ENCODE measurements around the gene ARHGEF4. TPM values are rescaled to one million over a fixed set of nuclear protein-coding genes. Genes with fewer than 3 reads are reported as not detected.

ARHGEF4 gene
- total and polyA plus RNA-seq, 10 of the 15 experiments (the other 5 are each of a cell fraction or from before 2014, with no cell fraction given), result 0.02 to 0.24 (median 0.16) TPM; not detected in 6

GRCh38 chr2:130896813-130897212 lies 60.1 kb downstream of the ARHGEF4 start:
- no peak overlapping the region for H3K9ac ChIP-seq (ENCODE audit: control insufficient read depth, insufficient read depth, low read length)
- H3K4me3 ChIP-seq, result no peak overlapping the region
- peaks cover 0 to 3% of the 10 kb centered on the region in 2 experiments; a peak in 3 of 4 replicates for H3K27me3 ChIP-seq (replicated peaks in 1 of 2; ENCODE audit: control insufficient read depth in 2 of 2, insufficient read depth in 2 of 2, low read length in 1 of 2)
- intact Hi-C loops (cut with micrococcal nuclease; ENCODE audit: unreplicated experiment) (no loop called here), in situ Hi-C loops (cut with MboI) (no loop called here)
- H2AFZ ChIP-seq (ENCODE audit: control insufficient read depth, low read depth, low read length), result no peak overlapping the region
- ChIA-PET SMC1A (ENCODE audit: uncharacterized antibody, unreplicated experiment) (no interaction called here), POLR2A (no interaction called here), RAD21 (ENCODE audit: unreplicated experiment) (no interaction called here), CTCF (no interaction called here)
- no peaks in the 10 kb centered on the region; the same call in 2 of the 3 replicates for H3K9me3 ChIP-seq (replicated peaks; ENCODE audit: control insufficient read depth, insufficient read depth, low read length)
- no peaks in the 10 kb centered on the region for H3K79me2 ChIP-seq (ENCODE audit: control insufficient read depth, insufficient read depth, low read length)
- FAIRE-seq, result no peak
- DNase-seq (ENCODE audit: low read depth, low spot score), result no peak
- BruUV-seq (replicated peaks), result no TSS peak
- WGBS (ENCODE audit: insufficient coverage, insufficient replicate concordance, low lambda C conversion rate, missing lambda C conversion rate), result 50% methylated on average over 7 of the region's 7 CpGs
- H3K27ac ChIP-seq (ENCODE audit: control insufficient read depth, insufficient read depth), result no peak overlapping the region
- no peaks in the 10 kb centered on the region for H4K20me1 ChIP-seq (ENCODE audit: control insufficient read depth, insufficient read depth)
- H3K36me3 ChIP-seq (ENCODE audit: control insufficient read depth in 2 of 2, insufficient read depth in 2 of 2, low read length in 1 of 2), result no peaks in the 10 kb centered on the region
- no peaks in the 10 kb centered on the region for H3K4me1 ChIP-seq (ENCODE audit: control insufficient read depth, insufficient read depth, low read length)
- H3K4me2 ChIP-seq (ENCODE audit: control insufficient read depth, insufficient read depth), result no peak overlapping the region
- no peak for ATAC-seq
- TF ChIP-seq BCL11A (IDR thresholded peaks at IDR 0.05; ENCODE audit: low read depth, low read length) (no peak), SUZ12 (IDR thresholded peaks at IDR 0.05; ENCODE audit: unreplicated experiment) (no peak), RCOR1 (conservative IDR thresholded peaks at IDR 0.05; ENCODE audit: low read depth, low read length) (no peak), SREBF1 (IDR thresholded peaks at IDR 0.05; ENCODE audit: low read length) (no peak), MAX (IDR thresholded peaks at IDR 0.05; ENCODE audit: low read depth, low read length) (no peak), PAX5 (IDR thresholded peaks at IDR 0.05; ENCODE audit: borderline replicate concordance, low read depth, low read length) (no peak), ZBTB40 (IDR thresholded peaks at IDR 0.05; ENCODE audit: borderline replicate concordance) (no peak), POLR2A (IDR thresholded peaks at IDR 0.05; ENCODE audit: low read depth, low read length) (no peak), NBN (IDR thresholded peaks at IDR 0.05) (no peak), CHD4 (IDR thresholded peaks at IDR 0.05) (no peak), ZNF384 (IDR thresholded peaks at IDR 0.05; ENCODE audit: borderline replicate concordance, low read depth, low read length) (no peak), ATF2 (IDR thresholded peaks at IDR 0.05; ENCODE audit: low read length) (no peak), ZBTB4 (CRISPR knock-in tag; IDR thresholded peaks at IDR 0.05) (no peak), EGR1 (IDR thresholded peaks at IDR 0.05; ENCODE audit: borderline replicate concordance in 1 of 2, low read depth in 2 of 2, low read length in 2 of 2) (no peak), SP1 (IDR thresholded peaks at IDR 0.05; ENCODE audit: low read depth, low read length) (no peak)
